Naive thymus-derived CD4-positive, alpha-beta T cell (primary cell): ENCODE measurements around the gene NADK. TPM values are rescaled to one million over a fixed set of nuclear protein-coding genes. Genes with fewer than 3 reads are reported as not detected.

ENCODE experiments used
- ATAC-seq: fragments of 150-1000 bp; cut with Tn5 transposase; 2 replicates; pipeline ENCODE4 v1.10.0; 2021; ENCODE audit warnings: mild to moderate bottlenecking, moderate library complexity
- CTCF ChIA-PET: fragments of 350-600 bp; sonication (Branson Sonifier 250); formaldehyde crosslinking; loops from one replicate; lab custom pipeline; 2021; ENCODE audit warnings: antibody characterized with exemption; lab: Charles Lee
- POLR2A ChIA-PET: fragments of 350-600 bp; sonication (Branson Sonifier 250); formaldehyde crosslinking; loops from one replicate; lab custom pipeline; 2021; ENCODE audit warnings: antibody characterized with exemption, inconsistent platforms; lab: Charles Lee
- DNase-seq, 9 donors: peaks; one replicate each; pipeline versions ENCODE4 v3.0.0 to v3.0.0-alpha.2; 2020 to 2022; ENCODE audit warnings: mixed read lengths in 1 of 9
- H3K27ac ChIP-seq: one replicate; pipeline ENCODE4 v1.7.0; 2013; ENCODE audit warnings: mild to moderate bottlenecking, low read depth, low read length, moderate library complexity
- H3K27me3 ChIP-seq, 2 donors: one replicate each; pipeline ENCODE4 v1.7.0; 2013; ENCODE audit warnings: low read length in 2 of 2, mild to moderate bottlenecking in 2 of 2, moderate library complexity in 2 of 2; ENCODE audit not compliant: control insufficient read depth in 2 of 2, insufficient read depth in 2 of 2
- H3K36me3 ChIP-seq, 3 experiments: 1 replicate in 2 of 3; 2 replicates in 1 of 3; pipeline ENCODE4 v1.7.0; 2013; ENCODE audit warnings: low read length in 3 of 3, mild to moderate bottlenecking in 3 of 3, moderate library complexity in 1 of 3; ENCODE audit not compliant: insufficient read depth in 3 of 3, control insufficient read depth in 2 of 3
- H3K4me1 ChIP-seq, 2 donors: one replicate each; pipeline ENCODE4 v1.7.0; 2013; ENCODE audit warnings: low read length in 2 of 2, mild to moderate bottlenecking in 2 of 2, moderate library complexity in 1 of 2; ENCODE audit not compliant: control insufficient read depth in 2 of 2, insufficient read depth in 2 of 2
- H3K4me3 ChIP-seq: 2 replicates; pipeline ENCODE4 v1.7.0; 2013; ENCODE audit warnings: mild to moderate bottlenecking, low read length
- H3K9me3 ChIP-seq, 3 experiments: 1 replicate in 2 of 3; 2 replicates in 1 of 3; pipeline ENCODE4 v1.7.0; 2013; ENCODE audit warnings: low read length in 3 of 3; ENCODE audit not compliant: control insufficient read depth in 2 of 3
- H3K27ac Mint-ChIP-seq, 9 donors: one replicate each; pipeline ENCODE4 v1.8.0; 2020 to 2022; ENCODE audit warnings: mixed read lengths in 9 of 9, mild to moderate bottlenecking in 8 of 9, moderate library complexity in 5 of 9, inconsistent platforms in 2 of 9
- H3K27me3 Mint-ChIP-seq, 5 donors: one replicate each; pipeline ENCODE4 v1.8.0; 2021 to 2022; ENCODE audit warnings: mixed read lengths in 5 of 5, mild to moderate bottlenecking in 1 of 5
- H3K36me3 Mint-ChIP-seq, 5 donors: one replicate each; pipeline ENCODE4 v1.8.0; 2020 to 2022; ENCODE audit warnings: mixed read lengths in 5 of 5, mild to moderate bottlenecking in 3 of 5, inconsistent platforms in 1 of 5
- H3K4me1 Mint-ChIP-seq, 7 donors: one replicate each; pipeline ENCODE4 v1.8.0; 2020 to 2022; ENCODE audit warnings: mixed read lengths in 7 of 7, mild to moderate bottlenecking in 3 of 7, inconsistent platforms in 1 of 7
- H3K4me3 Mint-ChIP-seq, 10 donors: one replicate each; pipeline ENCODE4 v1.8.0; 2020 to 2022; ENCODE audit warnings: mild to moderate bottlenecking in 10 of 10, mixed read lengths in 10 of 10, moderate library complexity in 6 of 10, inconsistent platforms in 2 of 10
- H3K9me3 Mint-ChIP-seq, 11 donors: one replicate each; pipeline ENCODE4 v1.8.0; 2020 to 2022; ENCODE audit warnings: mixed read lengths in 11 of 11, mild to moderate bottlenecking in 4 of 11, inconsistent platforms in 1 of 11, moderate library complexity in 1 of 11
- intact Hi-C, 2 donors: fragments of 100-400 bp; cut with micrococcal nuclease; formaldehyde crosslinking; loops; one replicate each; pipeline ENCODE4 v1.15.1; 2023
- polyA plus RNA-seq, 2 donors: library from polyadenylated mRNA; unstranded; fragments of 300-500 nt; fragmentation: Illumina TruSeq; gene quantifications; one replicate each; pipeline ENCODE4 v1.2.3, GENCODE V29; 2021
- total RNA-seq, 6 experiments: library from RNA in 5 of 6; stranded (reverse) in 5 of 6; gene quantifications; 1 replicate in 5 of 6; 2 replicates in 1 of 6; pipeline ENCODE4 v1.2.3 and lab custom pipeline; 2021 to 2026

The NADK gene
- total and polyA plus RNA-seq, 7 experiments from 2014 or later, result 14.7 to 115 (median 49.4) TPM

DNA sequence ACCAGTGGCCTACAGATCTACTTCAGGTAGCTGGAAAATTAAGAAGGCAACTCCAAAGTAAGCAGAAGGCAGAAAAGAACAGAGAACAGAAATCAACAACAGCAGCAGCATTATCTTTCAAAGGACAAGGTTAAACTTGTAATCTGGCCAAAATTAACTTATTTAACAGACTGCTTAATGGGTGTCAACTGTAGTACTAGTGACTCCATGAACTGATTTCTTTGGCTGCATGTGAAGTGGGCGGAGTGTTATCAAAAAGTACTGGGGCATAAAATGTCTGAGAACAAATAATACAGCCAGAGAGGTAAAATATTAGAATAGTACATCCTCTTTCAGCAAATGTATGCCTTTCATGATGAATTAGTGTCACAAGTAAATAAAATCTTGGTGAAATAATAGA, 24.6 kb upstream of the NADK start:
- no peak overlapping the region for H3K4me3 ChIP-seq
- peaks cover 0 to 39% (median 21%) of the 10 kb centered on the region in 5 donors for H3K36me3 Mint-ChIP-seq
- no peaks in the 10 kb centered on the region for H3K9me3 ChIP-seq
- peaks cover under 1 to 32% (median 26%) of the 10 kb centered on the region in 7 donors for H3K4me1 Mint-ChIP-seq
- CTCF ChIA-PET, result interaction anchor here (1.4 kb wide), 1 partner anchor 23 kb away, joined by 3 read pairs; no protein-coding TSS in a partner anchor
- no peaks in the 10 kb centered on the region for H3K27me3 Mint-ChIP-seq
- H3K9me3 Mint-ChIP-seq, result peaks cover 0 to 3% (median 0%) of the 10 kb centered on the region in 11 donors
- H3K27me3 ChIP-seq, result no peaks in the 10 kb centered on the region
- intact Hi-C loops, result no loop called here
- POLR2A ChIA-PET, result interaction anchor here (0.9 kb wide), 1 partner anchor 106 kb away, joined by 3 read pairs; no protein-coding TSS in a partner anchor
- peaks cover 0 to 3% of the 10 kb centered on the region in 2 donors for H3K4me1 ChIP-seq
- peaks cover 0 to 78% (median 8%) of the 10 kb centered on the region in 3 experiments for H3K36me3 ChIP-seq
- ATAC-seq (no peak), DNase-seq (no peak)
- peak overlapping the region in 7 of 9 donors; percentile 1 to 74 (median 52) for H3K27ac Mint-ChIP-seq
- no peak overlapping the region for H3K27ac ChIP-seq
- H3K4me3 Mint-ChIP-seq, result no peak overlapping the region

GRCh38 chr1:1799716-1800115, 21.4 kb upstream of the NADK start:
- Histone ChIP-seq H3K36me3 (peaks cover 8 to 80% (median 8%) of the 10 kb centered on the region in 3 experiments), H3K27ac (peak overlapping the region; percentile 18), H3K27me3 (no peaks in the 10 kb centered on the region), H3K9me3 (no peaks in the 10 kb centered on the region), H3K4me3 (no peak overlapping the region), H3K4me1 (peaks cover 0 to 3% of the 10 kb centered on the region in 2 donors)
- POLR2A ChIA-PET, result no interaction called here
- Mint-ChIP-seq H3K27me3 (no peaks in the 10 kb centered on the region), H3K9me3 (peaks cover 0 to 7% (median 0%) of the 10 kb centered on the region in 11 donors), H3K27ac (peak overlapping the region in 6 of 9 donors; percentile 24 to 58 (median 40)), H3K4me3 (no peak overlapping the region), H3K4me1 (peaks cover 9 to 36% (median 27%) of the 10 kb centered on the region in 7 donors), H3K36me3 (peaks cover 0 to 46% (median 14%) of the 10 kb centered on the region in 5 donors)
- ATAC-seq, result no peak
- intact Hi-C loops, result no loop called here
- CTCF ChIA-PET, result interaction anchor here (1.2 kb wide), 1 partner anchor 55 kb away, joined by 4 read pairs; no protein-coding TSS in a partner anchor
- DNase-seq, result no peak

- CTCF ChIA-PET, result no interaction called here
- Histone ChIP-seq H3K27ac (no peak overlapping the region), H3K4me1 (no peaks in the 10 kb centered on the region), H3K9me3 (no peaks in the 10 kb centered on the region), H3K4me3 (no peak overlapping the region), H3K27me3 (no peaks in the 10 kb centered on the region), H3K36me3 (peaks cover 4 to 84% (median 8%) of the 10 kb centered on the region in 3 experiments)
- Mint-ChIP-seq H3K27ac (peak overlapping the region in 4 of 9 donors; percentile 21 to 59 (median 39)), H3K27me3 (no peaks in the 10 kb centered on the region), H3K36me3 (peaks cover 0 to 42% (median 19%) of the 10 kb centered on the region in 5 donors), H3K4me3 (no peak overlapping the region), H3K4me1 (peaks cover 9 to 37% (median 22%) of the 10 kb centered on the region in 7 donors), H3K9me3 (peaks cover 0 to 4% (median 0%) of the 10 kb centered on the region in 11 donors)
- ATAC-seq (no peak), DNase-seq (no peak)
- POLR2A ChIA-PET, result no interaction called here
- intact Hi-C loops, result loop anchor here in 1 of 2 donors (2.0 kb wide), 1 partner anchor 19 kb away; the partner anchor contains the start of gene NADK
These were observed 19.6 kb upstream of the NADK start for GRCh38 chr1:1797731-1798341.

DNA sequence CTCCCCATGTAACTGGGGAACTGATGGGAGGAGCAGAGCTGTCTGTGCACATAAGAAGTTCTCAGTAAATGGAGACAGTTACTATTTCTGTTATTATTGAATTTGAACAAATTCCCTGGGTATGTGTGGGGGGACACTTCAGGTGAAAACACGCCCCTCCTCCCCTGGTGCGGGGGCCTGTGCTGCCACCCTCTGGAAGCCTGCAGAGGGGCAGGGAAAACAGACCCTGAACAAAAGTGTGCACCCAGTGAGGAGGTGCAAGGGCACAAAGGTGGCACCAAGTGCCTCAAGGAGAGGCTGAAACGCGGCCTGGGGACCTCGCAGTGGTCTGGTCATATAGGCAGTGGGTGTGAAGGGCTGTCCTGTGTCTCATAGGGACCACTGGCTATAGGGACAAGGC, 18.2 kb upstream of the NADK start:
- peaks cover 8 to 27% (median 11%) of the 10 kb centered on the region in 7 donors for H3K4me1 Mint-ChIP-seq
- H3K27ac ChIP-seq, result no peak overlapping the region
- CTCF ChIA-PET, result no interaction called here
- H3K4me3 Mint-ChIP-seq, result no peak overlapping the region
- H3K36me3 Mint-ChIP-seq, result peaks cover 0 to 41% (median 10%) of the 10 kb centered on the region in 5 donors
- DNase-seq (peak in 3 of 9 donors; percentile 27 to 40 (median 27)), ATAC-seq (peak; percentile 51)
- no peaks in the 10 kb centered on the region for H3K27me3 Mint-ChIP-seq
- peak overlapping the region in 7 of 9 donors; percentile 18 to 81 (median 58) for H3K27ac Mint-ChIP-seq
- no peak overlapping the region for H3K4me3 ChIP-seq
- H3K27me3 ChIP-seq, result no peaks in the 10 kb centered on the region
- POLR2A ChIA-PET, result no interaction called here
- H3K9me3 ChIP-seq, result no peaks in the 10 kb centered on the region
- H3K4me1 ChIP-seq, result no peaks in the 10 kb centered on the region
- intact Hi-C loops, result loop anchor here in 1 of 2 donors (2.0 kb wide), 1 partner anchor 18 kb away; the partner anchor contains the start of gene NADK
- H3K36me3 ChIP-seq, result peaks cover 3 to 88% (median 14%) of the 10 kb centered on the region in 3 experiments
- peaks cover 0 to 4% (median 0%) of the 10 kb centered on the region in 11 donors for H3K9me3 Mint-ChIP-seq

GRCh38 chr1:1794999-1795398, 16.7 kb upstream of the NADK start:
- Histone ChIP-seq H3K4me3 (no peak overlapping the region), H3K4me1 (no peaks in the 10 kb centered on the region), H3K27me3 (no peaks in the 10 kb centered on the region), H3K36me3 (peaks cover 12 to 88% (median 14%) of the 10 kb centered on the region in 3 experiments), H3K9me3 (no peaks in the 10 kb centered on the region), H3K27ac (no peak overlapping the region)
- DNase-seq (no peak), ATAC-seq (no peak)
- H3K4me3 Mint-ChIP-seq, result no peak overlapping the region
- POLR2A ChIA-PET, result interaction anchor here (1.8 kb wide), 1 partner anchor 16 kb away, joined by 5 read pairs; no protein-coding TSS in a partner anchor
- peaks cover 0 to 46% (median 10%) of the 10 kb centered on the region in 5 donors for H3K36me3 Mint-ChIP-seq
- peaks cover 0 to 4% (median 0%) of the 10 kb centered on the region in 11 donors for H3K9me3 Mint-ChIP-seq
- peak overlapping the region in 2 of 9 donors; percentile 39 to 69 for H3K27ac Mint-ChIP-seq
- intact Hi-C loops, result no loop called here
- H3K27me3 Mint-ChIP-seq, result no peaks in the 10 kb centered on the region
- peaks cover 4 to 19% (median 9%) of the 10 kb centered on the region in 7 donors for H3K4me1 Mint-ChIP-seq
- CTCF ChIA-PET, result no interaction called here

DNA sequence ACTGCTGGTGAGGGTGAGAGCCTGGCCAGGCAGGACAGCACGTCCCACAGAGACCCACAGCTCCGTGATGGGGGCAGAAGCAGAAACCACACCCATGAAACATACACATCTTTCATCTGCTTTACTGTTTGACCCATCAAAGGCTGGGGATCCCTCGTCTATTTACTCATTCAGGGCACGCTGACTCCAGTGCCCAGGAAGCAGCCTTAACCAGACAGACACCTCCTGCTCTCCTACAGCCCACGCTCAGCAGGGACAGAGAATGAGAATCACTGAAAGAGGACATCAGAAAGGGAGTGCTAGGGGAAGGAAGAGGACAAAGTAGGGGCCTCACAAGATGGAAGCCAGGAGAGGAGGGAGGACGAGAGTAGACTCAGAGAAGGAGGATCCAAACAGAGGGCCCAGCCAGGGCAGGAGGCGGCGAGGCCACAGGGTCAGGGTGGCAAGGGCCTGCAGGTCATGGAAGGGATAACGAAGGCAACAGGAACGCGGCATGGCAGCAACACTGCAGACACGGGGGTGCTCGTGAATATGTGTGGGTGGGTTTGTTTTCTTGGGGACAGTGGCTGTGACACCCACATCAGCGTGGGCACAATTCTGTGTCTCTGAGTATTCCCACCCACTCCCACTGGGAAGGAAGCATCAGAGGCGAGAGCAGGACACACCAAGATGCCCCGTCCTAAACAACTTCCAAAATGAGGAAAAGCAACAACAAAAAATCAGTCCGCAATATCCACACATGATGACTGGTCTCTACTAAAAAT, 15.4 kb upstream of the NADK start:
- H3K9me3 Mint-ChIP-seq, result peaks cover 0 to 4% (median 0%) of the 10 kb centered on the region in 11 donors
- peaks cover 4 to 15% (median 9%) of the 10 kb centered on the region in 7 donors for H3K4me1 Mint-ChIP-seq
- ChIA-PET POLR2A (no interaction called here), CTCF (no interaction called here)
- no peak overlapping the region for H3K27ac ChIP-seq
- no peaks in the 10 kb centered on the region for H3K4me1 ChIP-seq
- peaks cover 5 to 50% (median 16%) of the 10 kb centered on the region in 5 donors for H3K36me3 Mint-ChIP-seq
- H3K27me3 Mint-ChIP-seq, result no peaks in the 10 kb centered on the region
- no peak overlapping the region for H3K4me3 ChIP-seq
- ATAC-seq (no peak), DNase-seq (no peak)
- H3K36me3 ChIP-seq, result peaks cover 19 to 92% (median 20%) of the 10 kb centered on the region in 3 experiments
- H3K27ac Mint-ChIP-seq, result peak overlapping the region in 8 of 9 donors; percentile 18 to 70 (median 34)
- intact Hi-C loops, result no loop called here
- no peaks in the 10 kb centered on the region for H3K9me3 ChIP-seq
- no peak overlapping the region for H3K4me3 Mint-ChIP-seq
- no peaks in the 10 kb centered on the region for H3K27me3 ChIP-seq
